PC-3 (cell line): ENCODE results near the gene CTAGE15. TPM values are rescaled to one million over a fixed set of nuclear protein-coding genes. Genes with fewer than 3 reads are reported as not detected.
"Not testable (repeated sequence)": the region's sequence is repeated elsewhere in the genome, so short reads cannot be mapped to it uniquely, and the experiment has no call there.

Source experiments
- ATAC-seq: fragments of 200-7000 bp; cut with Tn5 transposase; 2 replicates; pipeline ENCODE4 v1.9.1; 2020; ENCODE audit warnings: mild to moderate bottlenecking, moderate library complexity
- Bru-seq: library from RNA; stranded (reverse); fragments of 400-500 nt; gene quantifications from one replicate; lab custom pipeline; 2021; lab: Mats Ljungman, UMichigan
- BruChase-seq, 2 experiments: library from RNA; stranded (reverse); fragments of 400-500 nt; gene quantifications; one replicate each; lab custom pipeline; 2021; lab: Mats Ljungman, UMichigan
- BruUV-seq: library from RNA; stranded (reverse); fragments of 400-500 nt; replicated peaks from 2 replicates; lab custom pipeline; 2021; lab: Mats Ljungman, UMichigan
- CTCF ChIA-PET: fragments of 300-600 bp; sonication (Branson Sonifier 250); formaldehyde crosslinking; loops from one replicate; lab custom pipeline; 2022; ENCODE audit warnings: antibody characterized with exemption; lab: Charles Lee
- POLR2A ChIA-PET: fragments of 300-600 bp; sonication (Branson Sonifier 250); formaldehyde crosslinking; loops from one replicate; lab custom pipeline; 2022; ENCODE audit warnings: antibody characterized with exemption; ENCODE audit not compliant: unreplicated experiment; lab: Charles Lee
- DNase-seq: peaks from one replicate; pipeline ENCODE4 v3.0.0-alpha.2; 2015
- H2AFZ ChIP-seq: fragments of 300-600 bp; sonication (generic); 2 replicates; pipeline ENCODE4 v1.6.0; 2016; ENCODE audit warnings: antibody characterized with exemption, low read length
- H3F3A ChIP-seq: fragments of 300-600 bp; sonication (generic); one replicate; pipeline ENCODE4 v1.6.0; 2017; ENCODE audit warnings: antibody characterized with exemption, low read length, control low read depth, mild to moderate bottlenecking; ENCODE audit not compliant: unreplicated experiment
- H3K27ac ChIP-seq: fragments of 300-600 bp; sonication (generic); 2 replicates; pipeline ENCODE4 v1.5.1; 2016; ENCODE audit warnings: mild to moderate bottlenecking, low read length
- H3K27me3 ChIP-seq: fragments of 300-600 bp; sonication (generic); 2 replicates; pipeline ENCODE4 v1.6.1; 2016; ENCODE audit warnings: low read length, mixed read lengths
- H3K36me3 ChIP-seq: fragments of 300-600 bp; sonication (generic); 2 replicates; pipeline ENCODE4 v1.6.1; 2016; ENCODE audit warnings: low read depth, mixed run types, low read length, mixed read lengths
- H3K4me1 ChIP-seq: fragments of 300-600 bp; sonication (generic); 2 replicates; pipeline ENCODE4 v1.5.1; 2016; ENCODE audit warnings: low read length; ENCODE audit not compliant: insufficient read depth
- H3K4me2 ChIP-seq: fragments of 300-600 bp; sonication (generic); 2 replicates; pipeline ENCODE4 v1.6.0; 2016; ENCODE audit warnings: low read length
- H3K4me3 ChIP-seq: fragments of 300-600 bp; sonication (generic); 2 replicates; pipeline ENCODE4 v1.5.1; 2016; ENCODE audit warnings: mild to moderate bottlenecking, low read length, mixed read lengths
- H3K79me2 ChIP-seq: fragments of 300-600 bp; sonication (generic); 2 replicates; pipeline ENCODE4 v1.6.1; 2017; ENCODE audit warnings: low read length, mixed read lengths
- H3K9ac ChIP-seq: fragments of 300-600 bp; sonication (generic); 2 replicates; pipeline ENCODE4 v1.6.0; 2016; ENCODE audit warnings: mild to moderate bottlenecking, low read length
- H3K9me2 ChIP-seq: fragments of 300-600 bp; sonication (generic); replicated peaks from 2 replicates; pipeline ENCODE4 v1.6.1; 2016; ENCODE audit warnings: mixed run types, low read length, mixed read lengths
- H3K9me3 ChIP-seq: fragments of 300-600 bp; sonication (generic); 2 replicates; pipeline ENCODE4 v1.6.1; 2016; ENCODE audit warnings: low read length, mixed read lengths
- H4K20me1 ChIP-seq: fragments of 300-600 bp; sonication (generic); 2 replicates; pipeline ENCODE4 v1.6.1; 2016; ENCODE audit warnings: low read length, mixed read lengths
- intact Hi-C: fragments of 100-400 bp; cut with micrococcal nuclease; formaldehyde crosslinking; loops from 2 replicates; pipeline ENCODE4 v1.9.0; 2023
- long read RNA-seq: library from polyadenylated mRNA; unstranded; transcript quantifications from one replicate; pipeline ENCODE4 v2.0.0, GENCODE V29; 2021; ENCODE audit not compliant: unreplicated experiment
- total RNA-seq: library from RNA; depleted of rRNA; stranded (reverse); fragments of >200 nt; gene quantifications from 2 replicates; pipeline ENCODE4 v1.2.3, GENCODE V29; 2014; rRNA removed

Gene CTAGE15, protein sequence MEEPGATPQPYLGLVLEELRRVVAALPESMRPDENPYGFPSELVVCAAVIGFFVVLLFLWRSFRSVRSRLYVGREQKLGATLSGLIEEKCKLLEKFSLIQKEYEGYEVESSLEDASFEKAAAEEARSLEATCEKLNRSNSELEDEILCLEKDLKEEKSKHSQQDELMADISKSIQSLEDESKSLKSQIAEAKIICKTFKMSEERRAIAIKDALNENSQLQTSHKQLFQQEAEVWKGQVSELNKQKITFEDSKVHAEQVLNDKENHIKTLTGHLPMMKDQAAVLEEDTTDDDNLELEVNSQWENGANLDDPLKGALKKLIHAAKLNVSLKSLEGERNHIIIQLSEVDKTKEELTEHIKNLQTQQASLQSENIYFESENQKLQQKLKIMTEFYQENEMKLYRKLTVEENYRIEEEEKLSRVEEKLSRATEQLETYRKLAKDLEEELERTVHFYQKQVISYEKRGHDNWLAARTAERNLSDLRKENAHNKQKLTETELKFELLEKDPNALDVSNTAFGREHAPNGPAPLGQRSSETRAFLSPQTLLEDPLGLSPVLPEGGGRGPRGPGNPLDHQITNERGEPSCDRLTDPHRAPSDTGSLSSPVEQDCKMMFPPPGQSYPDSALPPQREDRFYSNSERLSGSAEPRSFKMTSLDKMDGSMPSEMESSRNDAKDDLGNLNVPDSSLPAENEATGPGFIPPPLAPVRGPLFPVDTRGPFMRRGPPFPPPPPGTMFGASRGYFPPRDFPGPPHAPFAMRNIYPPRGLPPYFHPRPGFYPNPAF
- 0.29 and 1.3 TPM in 2 replicates for total RNA-seq
- Bru-seq, nascent RNA, result percentile 40 among the genes with signal in this experiment
- percentile 51 among the genes with signal in this experiment for BruChase-seq, experiment 1, labeled RNA remaining after a 6-hour chase
- percentile 46 among the genes with signal in this experiment for BruChase-seq, experiment 2, labeled RNA remaining after a 2-hour chase
- long read RNA-seq, result 0 reads

DNA sequence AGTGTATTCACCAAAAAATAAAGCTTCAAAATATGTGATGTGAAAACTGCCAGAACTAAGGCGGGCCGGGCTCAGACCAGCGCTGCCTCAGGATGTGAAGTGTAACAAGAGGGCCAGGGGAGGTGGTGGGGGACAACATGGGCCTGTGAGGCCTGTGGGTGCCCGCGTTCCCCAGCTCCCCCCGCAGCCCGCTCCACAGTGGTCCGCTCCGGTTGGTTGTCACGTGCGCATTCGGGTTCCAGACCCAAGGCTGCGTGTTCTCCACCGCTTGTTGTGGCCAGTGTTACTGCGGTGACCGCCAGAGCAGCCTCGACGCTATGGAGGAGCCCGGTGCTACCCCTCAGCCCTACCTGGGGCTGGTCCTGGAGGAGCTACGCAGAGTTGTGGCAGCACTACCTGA is at the start of gene CTAGE15:
CTAGE15 (plus strand) TSS at position 301 of the 400 bp plus-strand sequence; CDS start at position 318, 17 bp downstream.
- H3K9ac ChIP-seq, H3K27ac ChIP-seq, intact Hi-C loops, H3K27me3 ChIP-seq, H3K4me2 ChIP-seq, H2AFZ ChIP-seq, H3K79me2 ChIP-seq, H3K4me1 ChIP-seq, POLR2A ChIA-PET, H3F3A ChIP-seq, H3K4me3 ChIP-seq, H4K20me1 ChIP-seq, H3K9me3 ChIP-seq, BruUV-seq, H3K36me3 ChIP-seq, DNase-seq, H3K9me2 ChIP-seq, CTCF ChIA-PET, ATAC-seq: not testable (repeated sequence)

DNA sequence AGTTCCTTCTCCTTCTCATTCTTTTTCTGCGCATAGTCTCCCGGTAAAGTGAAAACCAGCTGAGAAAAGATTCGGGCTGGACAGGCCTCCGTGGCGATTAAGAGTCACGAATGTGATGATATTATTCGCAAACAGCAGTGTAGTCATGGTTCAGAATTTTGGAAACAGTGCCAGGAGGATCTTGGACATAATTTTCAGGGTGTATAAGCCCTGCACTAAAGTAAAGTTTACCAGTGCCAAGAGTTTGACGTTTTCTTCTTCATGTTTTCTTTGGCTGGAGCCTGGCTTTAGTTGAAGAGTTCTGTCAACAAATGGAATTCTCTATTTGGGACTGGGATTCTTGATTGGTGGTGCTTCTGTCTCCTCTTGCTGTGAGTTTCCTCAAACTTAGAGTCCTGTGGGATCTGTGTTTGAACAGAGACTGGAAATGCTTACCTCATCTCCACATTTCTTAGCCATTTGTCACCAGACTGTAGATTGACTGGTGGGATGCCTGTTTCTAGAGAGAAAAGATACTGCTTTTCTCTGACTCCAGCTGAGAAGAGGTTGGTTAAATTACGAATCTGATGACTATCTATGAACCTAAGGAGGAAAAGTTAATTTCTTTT is 49.2 kb upstream of the CTAGE15 start:
- ATAC-seq, result peak; percentile 97

DNA sequence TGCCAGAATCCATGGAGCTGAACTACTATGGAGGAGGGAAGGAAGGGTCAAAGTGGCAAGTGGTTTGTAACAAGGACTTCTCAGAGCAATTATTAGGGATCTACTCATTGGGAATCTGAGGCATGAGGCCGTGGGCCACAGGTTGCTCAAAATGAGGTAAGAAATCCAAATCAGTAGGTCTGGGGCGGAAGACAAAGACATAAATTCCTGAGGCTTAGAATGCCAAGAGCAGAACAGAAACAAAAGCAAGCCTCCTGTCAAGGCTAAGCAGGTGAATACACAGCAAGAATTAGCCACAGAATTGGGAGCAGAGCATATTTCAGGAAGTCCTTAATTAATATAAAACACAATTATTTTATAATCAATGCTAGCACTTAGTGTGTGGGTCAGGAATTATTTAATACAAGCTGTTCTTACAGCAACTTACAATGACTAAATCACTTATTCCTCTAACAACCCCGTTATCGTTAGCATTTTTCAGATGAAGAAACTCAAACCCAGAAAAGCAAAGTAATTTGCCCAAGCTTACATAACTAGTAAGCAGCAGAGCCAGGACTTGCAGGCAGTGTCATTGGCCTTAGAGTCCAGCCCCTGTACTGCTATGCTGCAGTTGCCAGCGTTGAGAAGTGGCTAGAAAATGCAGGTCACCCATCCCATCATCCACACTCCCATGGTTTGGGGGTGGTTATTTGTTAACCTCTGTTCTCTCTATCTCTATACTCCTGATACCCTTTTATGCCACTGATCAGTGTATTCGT is 40.3 kb upstream of the CTAGE15 start:
- CTCF ChIA-PET, H3K27ac ChIP-seq, H3K4me3 ChIP-seq, intact Hi-C loops, H3K9ac ChIP-seq, DNase-seq, H3F3A ChIP-seq, BruUV-seq, H3K9me2 ChIP-seq, H3K79me2 ChIP-seq, H3K36me3 ChIP-seq, H3K4me2 ChIP-seq, H2AFZ ChIP-seq, POLR2A ChIA-PET, H3K27me3 ChIP-seq, H3K9me3 ChIP-seq, H3K4me1 ChIP-seq, ATAC-seq, H4K20me1 ChIP-seq: not testable (repeated sequence)

More for the DNA sequence above, 49.2 kb upstream of the CTAGE15 start:
- H3K27me3 ChIP-seq, intact Hi-C loops, H3K9ac ChIP-seq, CTCF ChIA-PET, H3K36me3 ChIP-seq, POLR2A ChIA-PET, H3K27ac ChIP-seq, DNase-seq, H3K4me3 ChIP-seq, H3K9me3 ChIP-seq, H3K9me2 ChIP-seq, H3F3A ChIP-seq, H4K20me1 ChIP-seq, H3K4me1 ChIP-seq, BruUV-seq, H2AFZ ChIP-seq, H3K79me2 ChIP-seq, H3K4me2 ChIP-seq: not testable (repeated sequence)

DNA sequence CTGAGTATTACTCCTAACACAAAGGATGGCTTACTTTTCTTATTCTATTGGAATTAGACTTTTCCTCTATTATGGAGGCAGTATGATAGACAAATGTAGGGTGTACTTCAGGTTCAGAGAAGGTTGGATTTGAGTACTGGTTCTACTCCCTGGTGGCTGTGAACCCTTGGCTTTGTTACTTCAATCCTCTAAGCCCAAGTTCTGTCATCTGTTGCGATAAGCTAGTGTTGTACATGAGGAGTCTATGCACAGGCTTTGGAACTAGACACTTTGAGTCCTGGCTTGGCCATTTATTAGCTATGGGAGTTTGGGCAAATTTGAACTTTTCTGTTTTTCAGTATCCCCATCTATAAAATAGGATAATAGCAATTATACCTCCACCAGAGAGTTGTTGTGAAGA is 39.7 kb upstream of the CTAGE15 start:
- H3K36me3 ChIP-seq, H3K4me2 ChIP-seq, H3K9ac ChIP-seq, intact Hi-C loops, DNase-seq, CTCF ChIA-PET, H3K27me3 ChIP-seq, H4K20me1 ChIP-seq, H3K4me3 ChIP-seq, BruUV-seq, H3K9me2 ChIP-seq, H3K4me1 ChIP-seq, H3K27ac ChIP-seq, H2AFZ ChIP-seq, H3F3A ChIP-seq, POLR2A ChIA-PET, H3K9me3 ChIP-seq, H3K79me2 ChIP-seq, ATAC-seq: not testable (repeated sequence)

DNA sequence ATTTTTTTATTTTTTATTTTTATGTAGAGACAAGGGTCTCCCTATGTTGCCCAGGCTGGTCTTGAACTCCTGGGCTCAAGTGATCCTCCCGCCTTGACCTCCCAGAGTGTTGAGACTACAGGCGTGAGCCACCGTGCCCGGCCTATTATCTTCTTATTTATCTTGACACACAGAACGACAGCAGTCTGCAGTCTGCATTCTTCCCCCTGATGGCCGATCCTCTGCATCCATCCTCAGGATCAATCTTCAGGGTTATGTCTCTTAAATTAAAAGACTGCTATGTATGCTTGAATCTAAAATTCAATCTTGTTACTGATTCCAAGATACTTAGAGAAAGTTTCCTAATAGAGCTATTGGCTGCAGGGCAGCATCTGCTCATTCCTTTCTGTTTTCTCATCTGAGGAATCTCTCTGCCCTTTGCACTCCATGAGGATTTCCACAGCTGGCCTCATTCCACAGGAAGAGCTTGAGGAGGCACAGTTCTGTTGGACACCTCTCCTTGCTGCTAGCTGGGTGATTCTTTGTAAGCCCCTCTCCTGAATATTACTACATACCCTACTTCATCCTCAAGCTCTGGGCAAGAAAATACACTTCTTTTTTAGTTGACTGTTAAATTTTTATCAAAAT is 38.3 kb upstream of the CTAGE15 start:
- H3K9ac ChIP-seq, H3K36me3 ChIP-seq, POLR2A ChIA-PET, H3K27me3 ChIP-seq, CTCF ChIA-PET, H3K4me3 ChIP-seq, H2AFZ ChIP-seq, H3F3A ChIP-seq, DNase-seq, H3K4me2 ChIP-seq, H3K9me2 ChIP-seq, BruUV-seq, H3K79me2 ChIP-seq, H3K4me1 ChIP-seq, H3K27ac ChIP-seq, H4K20me1 ChIP-seq, intact Hi-C loops, H3K9me3 ChIP-seq: not testable (repeated sequence)
- peak; percentile 75 for ATAC-seq
